Adrenal gland (tissue), 5 donors: ENCODE data around the gene INMT.

Experiments used
- POLR2A ChIP-seq, 2 donors: fragments of 450-650 bp; IDR thresholded peaks; one replicate each; pipeline ENCODE4 v1.6.1; 2017; ENCODE audit warnings: antibody characterized with exemption in 2 of 2, mild to moderate bottlenecking in 2 of 2, moderate library complexity in 1 of 2
- TF ChIP-seq, protein P1 (sequence below), 6 experiments: fragments of 450-650 bp in 4 of 6; fragments of 200-600 bp in 2 of 6; sonication (generic) in 1 of 6; IDR thresholded peaks; 1 replicate in 5 of 6; 2 replicates in 1 of 6; pipeline versions ENCODE4 v1.5.1 to v1.8.0; 2016 to 2021; ENCODE audit warnings: antibody characterized with exemption in 6 of 6, mild to moderate bottlenecking in 2 of 6, moderate library complexity in 1 of 6
- donor health status: DM: no; HTN: no; CAD: no.

DNA sequence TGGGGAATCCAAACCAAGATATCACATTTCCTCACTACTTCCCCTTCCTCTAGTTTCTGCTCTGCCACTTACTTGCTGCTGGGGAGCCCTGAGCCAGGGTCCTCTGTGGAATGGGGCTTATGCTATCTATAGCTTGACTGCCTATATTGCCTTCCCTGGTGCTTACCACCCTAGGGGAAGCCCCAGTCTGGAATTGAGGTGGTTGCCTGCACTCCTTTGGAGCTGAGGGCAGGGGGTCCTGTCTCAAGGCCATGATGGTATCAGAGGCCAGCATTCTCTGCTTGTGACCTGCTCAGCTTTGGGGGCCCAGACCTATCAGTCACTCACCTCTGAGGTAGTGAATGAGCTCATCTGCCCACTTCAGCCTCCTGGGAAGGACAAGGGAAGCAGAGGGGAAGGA lies 29.3 kb upstream of the INMT start:
- TF ChIP-seq, protein P1, sequence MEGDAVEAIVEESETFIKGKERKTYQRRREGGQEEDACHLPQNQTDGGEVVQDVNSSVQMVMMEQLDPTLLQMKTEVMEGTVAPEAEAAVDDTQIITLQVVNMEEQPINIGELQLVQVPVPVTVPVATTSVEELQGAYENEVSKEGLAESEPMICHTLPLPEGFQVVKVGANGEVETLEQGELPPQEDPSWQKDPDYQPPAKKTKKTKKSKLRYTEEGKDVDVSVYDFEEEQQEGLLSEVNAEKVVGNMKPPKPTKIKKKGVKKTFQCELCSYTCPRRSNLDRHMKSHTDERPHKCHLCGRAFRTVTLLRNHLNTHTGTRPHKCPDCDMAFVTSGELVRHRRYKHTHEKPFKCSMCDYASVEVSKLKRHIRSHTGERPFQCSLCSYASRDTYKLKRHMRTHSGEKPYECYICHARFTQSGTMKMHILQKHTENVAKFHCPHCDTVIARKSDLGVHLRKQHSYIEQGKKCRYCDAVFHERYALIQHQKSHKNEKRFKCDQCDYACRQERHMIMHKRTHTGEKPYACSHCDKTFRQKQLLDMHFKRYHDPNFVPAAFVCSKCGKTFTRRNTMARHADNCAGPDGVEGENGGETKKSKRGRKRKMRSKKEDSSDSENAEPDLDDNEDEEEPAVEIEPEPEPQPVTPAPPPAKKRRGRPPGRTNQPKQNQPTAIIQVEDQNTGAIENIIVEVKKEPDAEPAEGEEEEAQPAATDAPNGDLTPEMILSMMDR (IDR thresholded peaks at IDR 0.05) = no peak
- TF ChIP-seq POLR2A (IDR thresholded peaks at IDR 0.05) = no peak
